ENCODE data around the gene SLC4A1AP.

- TF ChIP-seq, protein P1, sequence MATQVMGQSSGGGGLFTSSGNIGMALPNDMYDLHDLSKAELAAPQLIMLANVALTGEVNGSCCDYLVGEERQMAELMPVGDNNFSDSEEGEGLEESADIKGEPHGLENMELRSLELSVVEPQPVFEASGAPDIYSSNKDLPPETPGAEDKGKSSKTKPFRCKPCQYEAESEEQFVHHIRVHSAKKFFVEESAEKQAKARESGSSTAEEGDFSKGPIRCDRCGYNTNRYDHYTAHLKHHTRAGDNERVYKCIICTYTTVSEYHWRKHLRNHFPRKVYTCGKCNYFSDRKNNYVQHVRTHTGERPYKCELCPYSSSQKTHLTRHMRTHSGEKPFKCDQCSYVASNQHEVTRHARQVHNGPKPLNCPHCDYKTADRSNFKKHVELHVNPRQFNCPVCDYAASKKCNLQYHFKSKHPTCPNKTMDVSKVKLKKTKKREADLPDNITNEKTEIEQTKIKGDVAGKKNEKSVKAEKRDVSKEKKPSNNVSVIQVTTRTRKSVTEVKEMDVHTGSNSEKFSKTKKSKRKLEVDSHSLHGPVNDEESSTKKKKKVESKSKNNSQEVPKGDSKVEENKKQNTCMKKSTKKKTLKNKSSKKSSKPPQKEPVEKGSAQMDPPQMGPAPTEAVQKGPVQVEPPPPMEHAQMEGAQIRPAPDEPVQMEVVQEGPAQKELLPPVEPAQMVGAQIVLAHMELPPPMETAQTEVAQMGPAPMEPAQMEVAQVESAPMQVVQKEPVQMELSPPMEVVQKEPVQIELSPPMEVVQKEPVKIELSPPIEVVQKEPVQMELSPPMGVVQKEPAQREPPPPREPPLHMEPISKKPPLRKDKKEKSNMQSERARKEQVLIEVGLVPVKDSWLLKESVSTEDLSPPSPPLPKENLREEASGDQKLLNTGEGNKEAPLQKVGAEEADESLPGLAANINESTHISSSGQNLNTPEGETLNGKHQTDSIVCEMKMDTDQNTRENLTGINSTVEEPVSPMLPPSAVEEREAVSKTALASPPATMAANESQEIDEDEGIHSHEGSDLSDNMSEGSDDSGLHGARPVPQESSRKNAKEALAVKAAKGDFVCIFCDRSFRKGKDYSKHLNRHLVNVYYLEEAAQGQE (IDR thresholded peaks at IDR 0.05; ENCODE audit: borderline replicate concordance), result no peak
- TF ChIP-seq CTCF (IDR thresholded peaks at IDR 0.05; ENCODE audit: poor library complexity, severe bottlenecking) (no peak), POLR2AphosphoS5 (IDR thresholded peaks at IDR 0.05) (no peak), EZH2 (IDR thresholded peaks at IDR 0.05; ENCODE audit: borderline replicate concordance, insufficient read depth, low read length, poor library complexity, severe bottlenecking) (no peak), SMC3 (conservative IDR thresholded peaks at IDR 0.05; ENCODE audit: poor library complexity) (no peak), RAD21 (conservative IDR thresholded peaks at IDR 0.05) (no peak)
Measured at GRCh38 chr2:27613985-27614384, 49.7 kb upstream of the SLC4A1AP start.

Data from neural cell (in vitro differentiated cells).